HepG2 (cell line): ENCODE measurements around the gene MTX1. TPM values are rescaled to one million over a fixed set of nuclear protein-coding genes. Genes with fewer than 3 reads are reported as not detected.
"Not testable (repeated sequence)": the region's sequence is repeated elsewhere in the genome, so short reads cannot be mapped to it uniquely, and the experiment has no call there.

ENCODE experiments used
- ATAC-seq: fragments of 200-7000 bp; cut with Tn5 transposase; 3 replicates; pipeline ENCODE4 v1.9.1; 2020; ENCODE audit warnings: mild to moderate bottlenecking, moderate library complexity
- BruUV-seq: library from RNA; stranded (reverse); fragments of 400-500 nt; replicated peaks from 2 replicates; lab custom pipeline; 2021; lab: Mats Ljungman, UMichigan
- CTCF ChIA-PET: fragments of 300-600 bp; formaldehyde crosslinking; extraction: SDS; loops from one replicate; lab custom pipeline; 2021; ENCODE audit warnings: low total read pairs, inconsistent platforms, low intra/inter-chr PET ratio; lab: Yijun Ruan, JAX
- POLR2A ChIA-PET: fragments of 350-600 bp; sonication (Branson Sonifier 250); formaldehyde crosslinking; loops from one replicate; lab custom pipeline; 2020; ENCODE audit warnings: antibody characterized with exemption, inconsistent platforms; lab: Yijun Ruan, JAX
- DNase-seq: peaks from one replicate; pipeline ENCODE4 v3.0.0-alpha.2; 2015; ENCODE audit warnings: low spot score
- FAIRE-seq: peaks from 3 replicates; lab custom pipeline; 2011; peaks lifted over from hg19 to GRCh38; lab: Jason Lieb, UNC
- H2AFZ ChIP-seq: one replicate; pipeline ENCODE4 v1.6.1; 2011; ENCODE audit warnings: low read length, inconsistent platforms
- H3K27ac ChIP-seq: fragments of 300-600 bp; 3 replicates; pipeline ENCODE4 v1.8.0; 2011; ENCODE audit warnings: mixed run types, mild to moderate bottlenecking, mixed read lengths, low read length, inconsistent platforms; ENCODE audit not compliant: insufficient read depth; ENCODE audit errors: extremely low read length
- H3K27me3 ChIP-seq, 2 experiments: fragments of 200-600 bp in 1 of 2; 2 replicates in 1 of 2; 3 replicates in 1 of 2; pipeline versions ENCODE4 v1.6.0 to v1.8.0; 2011; ENCODE audit warnings: low read length in 2 of 2, mild to moderate bottlenecking in 2 of 2, moderate library complexity in 2 of 2, inconsistent platforms in 1 of 2; ENCODE audit not compliant: insufficient read depth in 2 of 2, control insufficient read depth in 1 of 2
- H3K36me3 ChIP-seq, 2 experiments: fragments of 200-600 bp in 1 of 2; replicated peaks in 1 of 2; 2 replicates in 1 of 2; 3 replicates in 1 of 2; pipeline versions ENCODE4 v1.5.1 to v1.8.0; 2011; ENCODE audit warnings: low read length in 2 of 2, inconsistent platforms in 1 of 2; ENCODE audit not compliant: insufficient read depth in 2 of 2, control insufficient read depth in 1 of 2
- H3K4me1 ChIP-seq: 2 replicates; pipeline ENCODE4 v1.5.1; 2012; ENCODE audit warnings: low read length, inconsistent platforms; ENCODE audit not compliant: insufficient read depth
- H3K4me2 ChIP-seq: 2 replicates; pipeline ENCODE4 v1.6.0; 2011; ENCODE audit warnings: low read depth, low read length, inconsistent platforms
- H3K4me3 ChIP-seq, 3 experiments: fragments of 200-600 bp in 1 of 3; sonication (generic), shearing (Covaris generic) in 1 of 3; replicated peaks in 1 of 3; 2 replicates each; pipeline ENCODE4 v1.5.1; 2011 to 2016; ENCODE audit warnings: low read length in 3 of 3, inconsistent platforms in 2 of 3, low read depth in 2 of 3, mild to moderate bottlenecking in 2 of 3, control low read depth in 1 of 3, mixed read lengths in 1 of 3; ENCODE audit not compliant: insufficient read depth in 1 of 3
- H3K79me2 ChIP-seq: one replicate; pipeline ENCODE4 v1.6.1; 2011; ENCODE audit warnings: low read length, inconsistent platforms; ENCODE audit not compliant: insufficient read depth
- H3K9ac ChIP-seq: 2 replicates; pipeline ENCODE4 v1.6.0; 2011; ENCODE audit warnings: mild to moderate bottlenecking, low read depth, low read length, inconsistent platforms; ENCODE audit not compliant: insufficient read depth
- H3K9me3 ChIP-seq: 2 replicates; pipeline ENCODE4 v1.5.1; 2012; ENCODE audit warnings: mild to moderate bottlenecking, low read length
- H4K20me1 ChIP-seq: 2 replicates; pipeline ENCODE4 v1.6.0; 2011; ENCODE audit warnings: inconsistent platforms, mild to moderate bottlenecking, low read length, moderate library complexity; ENCODE audit not compliant: insufficient read depth
- NR3C1 ChIP-seq: sonication (generic); formaldehyde crosslinking; IDR thresholded peaks from 2 replicates; pipeline ENCODE4 v1.4.0; 2020; ENCODE audit warnings: missing genetic modification reagents
- ZNF296 ChIP-seq: sonication (generic); formaldehyde crosslinking; conservative IDR thresholded peaks from 2 replicates; pipeline ENCODE4 v1.5.0; 2020; ENCODE audit warnings: mild to moderate bottlenecking, missing genetic modification reagents
- ZNF3 ChIP-seq: IDR thresholded peaks from 2 replicates; pipeline ENCODE4 v1.7.0; 2017; ENCODE audit warnings: inconsistent platforms
- WGBS: methylation state at CpG from one replicate; pipeline ENCODE4 v1.1.6; 2017; ENCODE audit warnings: low lambda C conversion rate; 5-methylcytosine and 5-hydroxymethylcytosine counted together
- in situ Hi-C: cut with HindIII; loops from 2 replicates; pipeline ENCODE4 v1.10.0; 2017; ENCODE audit warnings: low pct_unique_long_range_greater_than_20kb; ENCODE audit not compliant: extremely low pct_ligation_motif_present
- intact Hi-C: fragments of 100-400 bp; cut with micrococcal nuclease; formaldehyde crosslinking; loops from one replicate; pipeline ENCODE4 v1.10.0; 2022; ENCODE audit not compliant: unreplicated experiment
- polyA plus RNA-seq, 8 experiments: library from polyadenylated mRNA; depleted of rRNA in 3 of 8; stranded (reverse) in 7 of 8; unstranded in 1 of 8; fragments of >200 nt; fragmentation: Illumina TruSeq in 4 of 8; extraction: Trizol in 4 of 8; gene quantifications; 2 replicates each; pipeline versions ENCODE4 v1.2.1 to v1.2.3, GENCODE V29; 2011 to 2016; ENCODE audit warnings: low read depth in 4 of 8, missing spikeins in 1 of 8, mixed read lengths in 1 of 8; ENCODE audit not compliant: insufficient read depth in 1 of 8
- total RNA-seq, 5 experiments: library from RNA; depleted of rRNA; stranded (reverse); fragments of >200 nt; fragmentation: Illumina TruSeq; extraction: Trizol; gene quantifications; 2 replicates each; pipeline ENCODE4 v1.2.3, GENCODE V29; 2016; ENCODE audit warnings: low read depth in 1 of 5
- TF ChIP-seq, protein P1 (sequence below): sonication (generic); formaldehyde crosslinking; IDR thresholded peaks from 2 replicates; pipeline ENCODE4 v1.5.1; 2020; ENCODE audit warnings: mild to moderate bottlenecking, missing genetic modification reagents

The MTX1 gene
- total and polyA plus RNA-seq, 2 of the 13 experiments (the other 11 are each of a cell fraction or from before 2014, with no cell fraction given) = 64.5 to 72.6 TPM

DNA sequence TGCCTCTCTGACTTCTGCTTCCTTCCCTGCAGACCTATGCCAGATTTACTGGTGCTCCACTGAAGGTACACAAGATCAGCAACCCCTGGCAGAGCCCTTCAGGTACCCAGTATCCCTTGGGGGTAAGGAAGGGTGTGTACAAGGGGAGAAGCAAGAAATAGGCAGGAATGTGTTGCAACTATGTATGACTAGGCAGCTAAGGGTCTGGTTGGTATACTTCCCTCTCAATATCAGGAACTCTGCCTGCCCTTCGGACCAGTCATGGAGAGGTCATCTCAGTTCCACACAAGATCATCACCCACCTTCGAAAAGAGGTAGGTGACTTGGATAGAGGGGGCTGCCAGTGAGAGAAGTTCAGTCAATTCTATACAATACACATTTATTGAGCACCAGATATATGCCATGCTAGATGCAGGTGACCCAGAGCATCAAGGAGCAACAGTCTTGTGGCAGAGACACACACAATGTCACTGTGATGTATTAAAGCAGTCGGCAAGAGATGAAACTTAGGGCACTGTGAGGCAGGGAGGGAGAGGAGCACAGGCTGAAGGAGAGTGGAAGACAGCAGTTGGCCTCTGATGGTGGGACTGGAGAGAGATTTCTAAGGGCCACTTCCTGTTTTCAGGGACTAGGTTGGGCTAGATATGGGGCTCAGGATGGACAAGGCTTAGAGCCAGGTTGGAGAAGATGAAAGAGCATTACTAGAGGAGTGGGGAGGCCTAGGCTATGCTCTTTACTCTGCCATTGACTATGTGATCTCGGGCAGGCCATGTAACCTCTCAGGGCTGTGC, 2.0 kb downstream of the MTX1 start (continued):
- no peak for TF ChIP-seq ZNF296
- no peak for TF ChIP-seq ZNF3 (CRISPR knock-in tag)
- TF ChIP-seq NR3C1 (CRISPR knock-in tag) = no peak
- TF ChIP-seq, protein P1, sequence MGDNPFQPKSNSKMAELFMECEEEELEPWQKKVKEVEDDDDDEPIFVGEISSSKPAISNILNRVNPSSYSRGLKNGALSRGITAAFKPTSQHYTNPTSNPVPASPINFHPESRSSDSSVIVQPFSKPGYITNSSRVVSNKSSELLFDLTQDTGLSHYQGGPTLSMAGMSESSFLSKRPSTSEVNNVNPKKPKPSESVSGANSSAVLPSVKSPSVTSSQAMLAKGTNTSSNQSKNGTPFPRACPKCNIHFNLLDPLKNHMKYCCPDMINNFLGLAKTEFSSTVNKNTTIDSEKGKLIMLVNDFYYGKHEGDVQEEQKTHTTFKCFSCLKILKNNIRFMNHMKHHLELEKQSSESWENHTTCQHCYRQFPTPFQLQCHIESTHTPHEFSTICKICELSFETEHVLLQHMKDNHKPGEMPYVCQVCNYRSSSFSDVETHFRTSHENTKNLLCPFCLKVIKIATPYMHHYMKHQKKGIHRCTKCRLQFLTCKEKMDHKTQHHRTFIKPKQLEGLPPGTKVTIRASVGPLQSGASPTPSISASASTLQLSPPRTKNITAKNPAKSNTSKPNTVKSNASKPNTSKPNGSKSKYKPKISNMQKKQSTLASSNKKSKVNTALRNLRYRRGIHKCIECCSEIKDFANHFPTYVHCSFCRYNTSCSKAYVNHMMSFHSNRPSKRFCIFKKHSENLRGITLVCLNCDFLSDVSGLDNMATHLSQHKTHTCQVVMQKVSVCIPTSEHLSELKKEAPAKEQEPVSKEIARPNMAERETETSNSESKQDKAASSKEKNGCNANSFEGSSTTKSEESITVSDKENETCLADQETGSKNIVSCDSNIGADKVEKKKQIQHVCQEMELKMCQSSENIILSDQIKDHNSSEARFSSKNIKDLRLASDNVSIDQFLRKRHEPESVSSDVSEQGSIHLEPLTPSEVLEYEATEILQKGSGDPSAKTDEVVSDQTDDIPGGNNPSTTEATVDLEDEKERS = no peak
- TF ChIP-seq, all 625 proteins: peak for 0

- H3K9me3 ChIP-seq, H3K9ac ChIP-seq, in situ Hi-C loops, H3K4me2 ChIP-seq, H3K36me3 ChIP-seq, H3K27ac ChIP-seq, H3K4me3 ChIP-seq, FAIRE-seq, H4K20me1 ChIP-seq, DNase-seq, intact Hi-C loops, POLR2A ChIA-PET, ATAC-seq, H3K27me3 ChIP-seq, BruUV-seq, CTCF ChIA-PET, H2AFZ ChIP-seq: not testable (repeated sequence)
- Histone ChIP-seq H3K4me1 (peaks cover 29% of the 10 kb centered on the region), H3K79me2 (peaks cover 13% of the 10 kb centered on the region)
- 100% methylated on average over 8 of the region's 13 CpGs for WGBS
Measured at GRCh38 chr1:155211381-155212050, 3.0 kb downstream of the MTX1 start.

- CTCF ChIA-PET, POLR2A ChIA-PET, intact Hi-C loops: not testable (repeated sequence)
Measured at GRCh38 chr1:155212051-155212440, 3.6 kb downstream of the MTX1 start.

DNA sequence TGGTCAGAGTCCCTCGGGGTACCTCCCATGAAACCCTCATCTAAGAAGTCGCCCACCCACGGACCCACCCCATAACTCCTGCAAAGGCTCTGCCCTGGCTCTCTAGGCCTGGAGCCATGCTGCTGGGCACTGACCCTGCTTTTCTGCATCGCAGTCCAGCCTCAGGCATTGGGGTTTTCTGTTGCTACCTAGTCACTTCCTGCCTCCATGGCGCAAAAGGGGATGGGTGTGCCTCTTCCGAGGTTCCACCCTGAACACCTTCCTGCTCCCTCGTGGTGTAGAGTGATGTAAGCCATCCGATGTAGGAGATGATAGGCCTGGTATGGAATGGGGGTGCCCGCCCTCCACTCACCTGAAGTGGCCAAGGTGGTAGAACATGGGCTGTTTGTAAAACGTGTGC, 6.2 kb downstream of the MTX1 start:
- H3K9ac ChIP-seq, POLR2A ChIA-PET, DNase-seq, ATAC-seq, H3K4me2 ChIP-seq, H3K27ac ChIP-seq, H3K27me3 ChIP-seq, intact Hi-C loops, BruUV-seq, in situ Hi-C loops, H3K36me3 ChIP-seq, H3K9me3 ChIP-seq, H3K4me3 ChIP-seq, H4K20me1 ChIP-seq, CTCF ChIA-PET, H2AFZ ChIP-seq, FAIRE-seq, H3K79me2 ChIP-seq: not testable (repeated sequence)
- WGBS = 91% methylated on average over 5 of the region's 10 CpGs
- H3K4me1 ChIP-seq = peaks cover 17% of the 10 kb centered on the region

More at GRCh38 chr1:155212051-155212440, 3.6 kb downstream of the MTX1 start:
- H3K27me3 ChIP-seq, H4K20me1 ChIP-seq, in situ Hi-C loops, H3K27ac ChIP-seq, FAIRE-seq, H3K36me3 ChIP-seq, BruUV-seq, ATAC-seq, H3K9me3 ChIP-seq, H3K9ac ChIP-seq, H3K4me3 ChIP-seq, H2AFZ ChIP-seq, DNase-seq, H3K4me2 ChIP-seq: not testable (repeated sequence)
- H3K4me1 ChIP-seq = peaks cover 24% of the 10 kb centered on the region
- H3K79me2 ChIP-seq = peaks cover 13% of the 10 kb centered on the region
- WGBS = 90% methylated on average over 5 of the region's 7 CpGs
